ENCODE measurements around the gene XKRX.

XKRX gene

GRCh38 chrX:100928660-100929613 lies at the start of gene XKRX:
Gene XKRX, minus strand, starts transcription at chrX:100928917. Its CDS starts 613 bp downstream, at chrX:100928304.
- no peak for DNase-seq

- no peak for DNase-seq
Measured at GRCh38 chrX:100976211-100976610, 47.5 kb upstream of the XKRX start.

- DNase-seq, result no peak
Measured at GRCh38 chrX:100975212-100975611, 46.5 kb upstream of the XKRX start.

- DNase-seq, result no peak
Measured at GRCh38 chrX:100973411-100973810, 44.7 kb upstream of the XKRX start.

- DNase-seq, result no peak
Measured at GRCh38 chrX:100969936-100970335, 41.2 kb upstream of the XKRX start.

- DNase-seq, result no peak
Measured at GRCh38 chrX:100969408-100969807, 40.7 kb upstream of the XKRX start, which contains the start of gene ARL13A. Gene ARL13A, plus strand, starts transcription at chrX:100969708. Its CDS starts 3,982 bp downstream, at chrX:100973690.

- DNase-seq, result no peak
Measured at GRCh38 chrX:100964362-100964761, 35.6 kb upstream of the XKRX start.

GRCh38 chrX:100962811-100963210 lies 34.1 kb upstream of the XKRX start:
- no peak for DNase-seq

- DNase-seq, result no peak
Measured at GRCh38 chrX:100948557-100948956, 19.8 kb upstream of the XKRX start.

- no peak for DNase-seq
Measured at GRCh38 chrX:100946299-100946927, 17.7 kb upstream of the XKRX start.

- no peak for DNase-seq
Measured at GRCh38 chrX:100944601-100945000, 15.9 kb upstream of the XKRX start.

- DNase-seq, result no peak
Measured at GRCh38 chrX:100939333-100939732, 10.6 kb upstream of the XKRX start.

GRCh38 chrX:100935767-100936166 lies 7.0 kb upstream of the XKRX start:
- no peak for DNase-seq

GRCh38 chrX:100931925-100932285 lies 3.2 kb upstream of the XKRX start:
- no peak for DNase-seq

- DNase-seq, result no peak
Measured at GRCh38 chrX:100931218-100931924, 2.7 kb upstream of the XKRX start.

GRCh38 chrX:100926453-100926852 lies 2.3 kb downstream of the XKRX start:
- no peak for DNase-seq

- no peak for DNase-seq
Measured at GRCh38 chrX:100924375-100924774, 4.3 kb downstream of the XKRX start.

- no peak for DNase-seq
Measured at GRCh38 chrX:100915562-100915961, 13.2 kb downstream of the XKRX start.

GRCh38 chrX:100913111-100913510 lies 15.6 kb downstream of the XKRX start:
- DNase-seq, result no peak

GRCh38 chrX:100911731-100912130 lies 17.0 kb downstream of the XKRX start:
- no peak for DNase-seq

GRCh38 chrX:100905620-100906019 lies 23.1 kb downstream of the XKRX start:
- DNase-seq, result no peak

GRCh38 chrX:100904433-100904832 lies 24.3 kb downstream of the XKRX start:
- DNase-seq, result no peak

- DNase-seq, result no peak
Measured at GRCh38 chrX:100895365-100896075, 33.2 kb downstream of the XKRX start.

All from NCI-H1048 (cell line).